Gastroesophageal sphincter (tissue), 4 donors: Measurements from ENCODE around the gene MAFG. TPM values are rescaled to one million over a fixed set of nuclear protein-coding genes. Genes with fewer than 3 reads are reported as not detected.

Source experiments
- ATAC-seq: fragments of 150-250 bp; one replicate; pipeline ENCODE4 v1.9.1; 2016; ENCODE audit warnings: mild to moderate bottlenecking, moderate library complexity
- H3K27ac ChIP-seq, 4 donors: fragments of 200-600 bp; sonication (generic) in 3 of 4; 1 replicate in 3 of 4; 2 replicates in 1 of 4; pipeline ENCODE4 v1.5.1; 2016 to 2019
- H3K27me3 ChIP-seq: fragments of 200-600 bp; sonication (generic); one replicate; pipeline ENCODE4 v1.5.1; 2019
- H3K36me3 ChIP-seq, 2 donors: fragments of 200-600 bp; sonication (generic); one replicate each; pipeline ENCODE4 v1.5.1; 2019; ENCODE audit warnings: control low read depth in 1 of 2
- H3K4me1 ChIP-seq, 3 donors: fragments of 200-600 bp; sonication (generic); 1 replicate in 2 of 3; 2 replicates in 1 of 3; pipeline ENCODE4 v1.5.1; 2016 to 2019; ENCODE audit warnings: control low read depth in 2 of 3
- H3K4me3 ChIP-seq, 2 donors: fragments of 200-600 bp; sonication (generic); one replicate each; pipeline ENCODE4 v1.5.1; 2019; ENCODE audit warnings: mild to moderate bottlenecking in 1 of 2, moderate library complexity in 1 of 2
- H3K9me3 ChIP-seq, 3 donors: fragments of 200-600 bp; sonication (generic); one replicate each; pipeline ENCODE4 v1.5.1; 2017 to 2019; ENCODE audit warnings: control low read depth in 2 of 3
- CTCF ChIP-seq, 4 experiments: fragments of 200-600 bp in 2 of 4; fragments of 450-650 bp in 2 of 4; sonication (generic) in 1 of 4; IDR thresholded peaks; one replicate each; pipeline ENCODE4 v1.5.1; 2017 to 2019; ENCODE audit warnings: antibody characterized with exemption in 4 of 4, mild to moderate bottlenecking in 2 of 4, moderate library complexity in 2 of 4
- EP300 ChIP-seq: sonication (generic); formaldehyde crosslinking; IDR thresholded peaks from one replicate; pipeline ENCODE4 v1.6.1; 2017; ENCODE audit warnings: antibody characterized with exemption, mild to moderate bottlenecking
- POLR2A ChIP-seq, 2 donors: fragments of 450-650 bp; IDR thresholded peaks; one replicate each; pipeline ENCODE4 v1.6.1; 2017; ENCODE audit warnings: antibody characterized with exemption in 2 of 2, mild to moderate bottlenecking in 2 of 2, moderate library complexity in 1 of 2
- POLR2AphosphoS5 ChIP-seq: sonication (generic); formaldehyde crosslinking; IDR thresholded peaks from one replicate; pipeline ENCODE4 v1.6.1; 2017; ENCODE audit warnings: antibody characterized with exemption
- WGBS, 2 donors: methylation state at CpG; one replicate each; pipeline ENCODE4 v1.1.5; 2018; ENCODE audit warnings: low coverage in 1 of 2; 5-methylcytosine and 5-hydroxymethylcytosine counted together
- total RNA-seq, 4 donors: library from RNA; depleted of rRNA; stranded (reverse); fragments of >200 nt; gene quantifications; one replicate each; pipeline ENCODE4 v1.1.0, GENCODE V29; 2016

The MAFG gene
- total RNA-seq, 4 donors from 2014 or later = 18.8 to 39.3 (median 25.3) TPM

DNA sequence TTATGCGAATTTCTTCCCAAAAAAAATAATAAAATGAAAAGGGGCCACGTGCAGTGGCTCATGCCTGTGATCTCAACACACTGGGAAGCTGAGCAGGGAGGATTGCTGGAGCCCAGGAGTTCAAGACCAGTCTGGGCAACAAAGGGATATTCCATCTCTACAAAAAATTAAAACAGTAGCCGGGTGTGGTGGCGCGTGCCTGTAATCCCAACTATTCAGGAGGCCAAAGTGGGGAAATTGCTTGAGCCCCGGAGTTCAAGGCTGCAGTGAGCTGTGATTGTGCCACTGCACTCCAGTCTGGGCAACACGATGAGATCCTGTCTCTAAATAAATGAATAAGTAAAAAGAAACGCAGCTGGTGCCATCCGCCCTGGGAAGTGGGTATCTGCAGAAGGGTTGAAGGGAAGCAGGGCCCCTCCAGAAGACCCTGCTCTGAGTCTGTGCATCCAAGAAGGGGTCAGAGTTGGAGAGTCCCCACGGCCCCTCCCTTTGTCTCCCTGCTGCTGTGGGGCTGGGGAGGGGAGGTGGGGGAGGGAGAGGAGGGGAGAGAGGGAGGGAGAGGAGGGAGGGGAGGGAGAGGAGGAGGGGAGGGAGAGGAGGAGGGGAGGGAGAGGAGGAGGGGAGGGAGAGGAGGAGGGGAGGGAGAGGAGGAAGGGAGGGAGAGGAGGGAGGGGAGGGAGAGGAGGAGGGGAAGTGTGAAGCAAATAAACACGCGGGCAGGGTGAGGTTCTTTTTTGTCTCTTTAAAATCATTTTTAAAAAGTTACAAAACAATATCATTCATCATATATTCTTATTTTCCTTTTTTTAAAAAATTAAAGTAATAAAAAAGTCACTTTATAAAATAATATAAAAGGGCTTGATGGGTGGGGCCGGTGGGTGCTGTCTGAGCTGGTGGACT, 24.5 kb upstream of the MAFG start:
- H3K27me3 ChIP-seq = peaks cover 46% of the 10 kb centered on the region
- no peak for TF ChIP-seq POLR2A (IDR thresholded peaks at IDR 0.05)
- H3K4me1 ChIP-seq = no peaks in the 10 kb centered on the region
- WGBS, 2 donors = 47 to 51% methylated on average over 7 to 11 of the region's 13 CpGs
- no peak for ATAC-seq
- H3K4me3 ChIP-seq = no peak overlapping the region
- no peaks in the 10 kb centered on the region for H3K36me3 ChIP-seq
- H3K27ac ChIP-seq = no peak overlapping the region
- no peaks in the 10 kb centered on the region for H3K9me3 ChIP-seq

DNA sequence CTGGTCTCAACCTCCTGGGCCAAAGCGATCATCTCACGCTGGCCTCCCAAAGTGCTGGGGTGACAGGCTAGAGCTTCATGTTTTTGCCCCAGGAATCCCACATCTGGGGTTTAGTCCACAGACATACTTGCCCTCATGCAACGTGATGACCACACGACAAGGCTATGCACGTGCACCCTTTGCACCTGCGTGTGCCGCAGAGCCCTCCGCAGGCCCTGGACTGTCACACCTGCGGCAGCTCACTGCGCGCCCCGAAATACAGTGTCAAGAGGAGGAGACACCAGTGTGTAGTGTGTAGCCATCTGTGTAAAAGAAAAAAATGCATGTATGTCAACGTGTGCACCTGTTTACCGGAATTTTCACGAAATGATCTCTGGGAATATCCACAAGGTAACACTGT, 23.0 kb upstream of the MAFG start:
- Histone ChIP-seq H3K27me3 (peaks cover 30% of the 10 kb centered on the region), H3K4me1 (no peaks in the 10 kb centered on the region), H3K27ac (no peak overlapping the region), H3K36me3 (no peaks in the 10 kb centered on the region), H3K9me3 (no peaks in the 10 kb centered on the region), H3K4me3 (no peak overlapping the region)
- no peak for ATAC-seq
- WGBS, 2 donors = 77% methylated on average over 6 of the region's 15 CpGs; no CpG with 5 or more reads in 1 of the 2 donors
- no peak for TF ChIP-seq POLR2AphosphoS5
- no peak for TF ChIP-seq CTCF (IDR thresholded peaks at IDR 0.05)
- no peak for TF ChIP-seq POLR2A (IDR thresholded peaks at IDR 0.05)
- no peak for TF ChIP-seq EP300

- Histone ChIP-seq H3K27ac (no peak overlapping the region), H3K4me3 (no peak overlapping the region), H3K27me3 (peaks cover 25% of the 10 kb centered on the region), H3K4me1 (no peaks in the 10 kb centered on the region), H3K36me3 (no peaks in the 10 kb centered on the region), H3K9me3 (no peaks in the 10 kb centered on the region)
- 84% methylated on average over 7 of the region's 17 CpGs; no CpG with 5 or more reads in 1 of the 2 donors for WGBS, 2 donors
- ATAC-seq = no peak
- TF ChIP-seq EP300 (no peak), POLR2A (IDR thresholded peaks at IDR 0.05) (no peak)
Measured at GRCh38 chr17:81948635-81949378, 21.3 kb upstream of the MAFG start.

DNA sequence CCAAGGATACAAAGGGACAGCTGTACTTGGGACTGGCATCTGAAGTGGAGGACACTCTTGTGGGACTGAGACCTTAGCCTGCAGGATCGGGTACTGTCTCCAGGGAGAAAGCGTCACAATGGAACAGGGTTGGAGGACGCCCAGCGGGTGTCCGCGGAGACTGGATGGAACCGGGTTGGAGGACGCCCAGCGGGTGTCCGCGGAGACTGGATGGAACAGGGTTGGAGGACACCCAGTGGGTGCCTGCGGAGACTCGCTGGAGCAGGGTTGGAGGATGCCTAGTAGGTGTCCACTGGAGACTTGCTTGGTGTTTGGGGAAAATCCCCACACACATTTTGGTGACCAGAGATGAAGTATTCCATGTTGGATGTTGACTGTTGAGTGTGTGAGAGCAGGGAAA, 19.7 kb upstream of the MAFG start, which contains the start of gene MYADML2:
Gene MYADML2, minus strand, starts transcription at position 45 of the 400 bp plus-strand sequence. CDS start 5,492 bp downstream, outside the sequence.
- peaks cover 28% of the 10 kb centered on the region for H3K27me3 ChIP-seq
- no peak within 1 kb of the TSS for H3K27ac ChIP-seq
- no peaks in the 10 kb centered on the region for H3K9me3 ChIP-seq
- no peak for ATAC-seq
- WGBS, 2 donors = 80 to 84% methylated on average over 2 to 11 of the region's 13 CpGs
- TF ChIP-seq CTCF (IDR thresholded peaks at IDR 0.05) (no peak), EP300 (no peak), POLR2AphosphoS5 (no peak), POLR2A (IDR thresholded peaks at IDR 0.05) (no peak)
- H3K4me1 ChIP-seq = peaks cover 0 to under 1% (median 0%) of the 10 kb centered on the region in 3 donors
- H3K4me3 ChIP-seq = no peak within 1 kb of the TSS
- H3K36me3 ChIP-seq = no peaks in the 10 kb centered on the region

GRCh38 chr17:81944858-81945257, 17.3 kb upstream of the MAFG start:
- H3K27ac ChIP-seq = no peak overlapping the region
- H3K9me3 ChIP-seq = no peaks in the 10 kb centered on the region
- ATAC-seq = no peak
- no peaks in the 10 kb centered on the region for H3K36me3 ChIP-seq
- TF ChIP-seq POLR2AphosphoS5 (no peak), CTCF (IDR thresholded peaks at IDR 0.05) (no peak), POLR2A (IDR thresholded peaks at IDR 0.05) (no peak), EP300 (no peak)
- WGBS, 2 donors = 82 to 85% methylated on average over 2 to 4 of the region's 9 CpGs
- no peak overlapping the region for H3K4me3 ChIP-seq
- H3K4me1 ChIP-seq = peaks cover 0 to 15% (median 0%) of the 10 kb centered on the region in 3 donors
- peaks cover 51% of the 10 kb centered on the region for H3K27me3 ChIP-seq
